ENCODE results near the gene SSR3. TPM values are rescaled to one million over a fixed set of nuclear protein-coding genes. Genes with fewer than 3 reads are reported as not detected.

The SSR3 gene
- total and polyA plus RNA-seq, 2 of the 8 experiments (the other 6 are each of a cell fraction or from before 2014, with no cell fraction given): 92.7 to 208 TPM

- H2BK5ac ChIP-seq (ENCODE audit: low read depth, low read length): no peak overlapping the region
- H3K4me2 ChIP-seq (ENCODE audit: insufficient read depth in 1 of 2, low read depth in 2 of 2, low read length in 2 of 2): peak overlapping the region; percentile 72 to 89
- peaks cover 0 to 2% (median 0%) of the 10 kb centered on the region in 4 experiments; a peak in 2 of 7 replicates for H3K4me1 ChIP-seq (replicated peaks in 1 of 4; ENCODE audit: control insufficient read depth in 3 of 4, insufficient read depth in 4 of 4, low read length in 3 of 4)
- peak overlapping the region; percentile 54; the same call in 1 of the 2 replicates for H3K27ac ChIP-seq (ENCODE audit: low read depth, low read length)
- no peak overlapping the region for H2BK20ac ChIP-seq (ENCODE audit: low read length)
- TF ChIP-seq BCL11A (IDR thresholded peaks at IDR 0.05; ENCODE audit: low read depth in 2 of 2, low read length in 2 of 2) (no peak), POLR2AphosphoS5 (IDR thresholded peaks at IDR 0.05; ENCODE audit: low read depth, low read length) (0 out of 2 replicates have a peak, but pooled peaks have one; percentile 27)
- TF ChIP-seq, protein P1, sequence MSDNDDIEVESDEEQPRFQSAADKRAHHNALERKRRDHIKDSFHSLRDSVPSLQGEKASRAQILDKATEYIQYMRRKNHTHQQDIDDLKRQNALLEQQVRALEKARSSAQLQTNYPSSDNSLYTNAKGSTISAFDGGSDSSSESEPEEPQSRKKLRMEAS (IDR thresholded peaks at IDR 0.05): peak; percentile 65
- H3K79me2 ChIP-seq (ENCODE audit: control insufficient read depth in 1 of 2, insufficient read depth in 2 of 2, low read length in 2 of 2): peaks cover 27 to 61% of the 10 kb centered on the region in 2 experiments
- H3K79me1 ChIP-seq (ENCODE audit: low read depth, low read length): no peaks in the 10 kb centered on the region
- no peak overlapping the region for H3K23ac ChIP-seq (ENCODE audit: insufficient read length)
- peaks cover 0 to 5% of the 10 kb centered on the region in 2 experiments for H4K20me1 ChIP-seq (replicated peaks in 1 of 2; ENCODE audit: control insufficient read depth in 1 of 2, insufficient read depth in 2 of 2, low read length in 2 of 2)
- DNase-seq (ENCODE audit: low read depth in 1 of 2, low spot score in 2 of 2): no peak
- H2BK120ac ChIP-seq (replicated peaks; ENCODE audit: low read depth, low read length): no peak overlapping the region
- no peak overlapping the region for H3K18ac ChIP-seq (ENCODE audit: extremely low read depth, low read length)
- H3K4ac ChIP-seq (replicated peaks; ENCODE audit: insufficient read length, low read depth, low read length): no peak overlapping the region
- no peak for FAIRE-seq
- H3K9ac ChIP-seq (replicated peaks in 1 of 4; ENCODE audit: extremely low read depth in 1 of 4, low read depth in 3 of 4, low read length in 3 of 4): peak overlapping the region; percentile 95 to 98 (median 96)
- H2BK15ac ChIP-seq (ENCODE audit: low read length): no peak overlapping the region
- H3K56ac ChIP-seq (replicated peaks; ENCODE audit: insufficient read length, low read depth, low read length): no peak overlapping the region
- H4K5ac ChIP-seq (ENCODE audit: insufficient read length, low read depth, low read length): no peak overlapping the region
- ChIA-PET CTCF (ENCODE audit: partially characterized antibody) (interaction anchor here (0.9 to 2.2 kb wide), 10 partner anchors 9 to 584 kb away, joined by 3 to 12 read pairs (median 4); partner anchors contain the start of gene TIPARP), POLR2A (ENCODE audit: partially characterized antibody) (interaction anchor here (0.6 to 2.8 kb wide), 21 partner anchors 7 to 606 kb away, joined by 3 to 19 read pairs (median 6); partner anchors contain the start of genes CCNL1 and TIPARP)
- no peaks in the 10 kb centered on the region for H3K27me3 ChIP-seq (replicated peaks in 1 of 4; ENCODE audit: control insufficient read depth in 3 of 4, extremely low read depth in 1 of 4, insufficient read depth in 3 of 4, low read length in 3 of 4)
- H3K14ac ChIP-seq (ENCODE audit: insufficient read length): no peak overlapping the region
- no peaks in the 10 kb centered on the region for H3K9me3 ChIP-seq (ENCODE audit: insufficient read depth in 2 of 2, low read depth in 1 of 2, low read length in 1 of 2)
- 32% methylated on average over 11 of the region's 11 CpGs; no CpG with 5 or more reads in 1 of the 2 experiments for WGBS, 2 experiments (ENCODE audit: extremely low coverage in 1 of 2, insufficient coverage in 1 of 2, insufficient read length in 1 of 2, insufficient replicate concordance in 2 of 2, low coverage in 1 of 2, low lambda C conversion rate in 2 of 2, missing lambda C conversion rate in 1 of 2)
- H4K8ac ChIP-seq (ENCODE audit: extremely low read depth, insufficient read depth, low read length): no peak overlapping the region
- peak overlapping the region; percentile 81 to 100 (median 99) for H3K4me3 ChIP-seq (ENCODE audit: extremely low read depth in 1 of 4, insufficient read depth in 2 of 4, low read depth in 3 of 4, low read length in 4 of 4)
- peaks cover 6 to 38% (median 19%) of the 10 kb centered on the region in 4 experiments; a peak in 7 of 8 replicates for H3K36me3 ChIP-seq (ENCODE audit: control insufficient read depth in 2 of 4, insufficient read depth in 4 of 4, low read length in 3 of 4)
- peak overlapping the region; percentile 76; the same call in 1 of the 2 replicates for H2AK5ac ChIP-seq (ENCODE audit: low read depth, low read length)
- no peak overlapping the region for H2BK12ac ChIP-seq (ENCODE audit: low read depth, low read length)
- H2AFZ ChIP-seq (ENCODE audit: low read length): no peak overlapping the region
- peaks cover 4% of the 10 kb centered on the region for H3K23me2 ChIP-seq (ENCODE audit: low read depth, low read length)
- no peak overlapping the region for H4K91ac ChIP-seq (replicated peaks; ENCODE audit: insufficient read length, low read length)
These were observed 1.1 kb downstream of the SSR3 start for GRCh38 chr3:156553705-156554356.
